HG02610 (cell line): Measurements from ENCODE around the gene GUCY2D.
"Not testable (repeated sequence)": the region's sequence is repeated elsewhere in the genome, so short reads cannot be mapped to it uniquely, and the experiment has no call there.

Experiments
- ATAC-seq: cut with Tn5 transposase; IDR thresholded peaks from one replicate; pipeline ENCODE4 v1.9.1; 2021; ENCODE audit warnings: mild to moderate bottlenecking, moderate library complexity; ENCODE audit not compliant: unreplicated experiment

The GUCY2D gene

GRCh38 chr17:8001976-8002720 is at the start of gene GUCY2D:
Gene GUCY2D (plus strand): TSS chr17:8002615. CDS start chr17:8003048, 433 bp downstream.
- ATAC-seq, result no peak

- not testable (repeated sequence) for ATAC-seq
Observed at GRCh38 chr17:7953266-7953665, 49.1 kb upstream of the GUCY2D start.

- no peak for ATAC-seq
Observed at GRCh38 chr17:7955414-7956227, 46.8 kb upstream of the GUCY2D start.

- no peak for ATAC-seq
Observed at GRCh38 chr17:7956228-7956965, 46.0 kb upstream of the GUCY2D start.

GRCh38 chr17:7959503-7960253 is 42.7 kb upstream of the GUCY2D start:
- no peak for ATAC-seq

GRCh38 chr17:7961421-7961820 is 41.0 kb upstream of the GUCY2D start:
- ATAC-seq, result no peak

GRCh38 chr17:7967751-7968150 is 34.7 kb upstream of the GUCY2D start:
- no peak for ATAC-seq

- ATAC-seq, result no peak
Observed at GRCh38 chr17:7969433-7969832, 33.0 kb upstream of the GUCY2D start.

- no peak for ATAC-seq
Observed at GRCh38 chr17:7971651-7972050, 30.8 kb upstream of the GUCY2D start.

- no peak for ATAC-seq
Observed at GRCh38 chr17:7972131-7972785, 30.2 kb upstream of the GUCY2D start.

GRCh38 chr17:7974638-7975131 is 27.7 kb upstream of the GUCY2D start:
- ATAC-seq, result no peak

GRCh38 chr17:7977039-7977438 is 25.4 kb upstream of the GUCY2D start:
- ATAC-seq, result no peak

- ATAC-seq, result no peak
Observed at GRCh38 chr17:7977805-7978204, 24.6 kb upstream of the GUCY2D start.

- ATAC-seq, result no peak
Observed at GRCh38 chr17:7982173-7982572, 20.2 kb upstream of the GUCY2D start.

- ATAC-seq, result no peak
Observed at GRCh38 chr17:7982666-7983065, 19.7 kb upstream of the GUCY2D start.

GRCh38 chr17:7984904-7985303 is 17.5 kb upstream of the GUCY2D start:
- no peak for ATAC-seq

- no peak for ATAC-seq
Observed at GRCh38 chr17:7987112-7987893, 15.1 kb upstream of the GUCY2D start.

- no peak for ATAC-seq
Observed at GRCh38 chr17:7988750-7989178, 13.7 kb upstream of the GUCY2D start.
